PFSK-1 (cell line): ENCODE measurements around the gene ESPN.

Experiments
- FOXP2 ChIP-seq: optimal IDR thresholded peaks from 2 replicates; pipeline ENCODE3; 2011; ENCODE audit warnings: borderline replicate concordance, control low read depth, inconsistent platforms; ENCODE audit not compliant: insufficient read depth; ENCODE audit errors: extremely low read length, extremely low read depth
- POLR2AphosphoS5 ChIP-seq: IDR thresholded peaks from 2 replicates; pipeline ENCODE4 v1.6.1; 2012; ENCODE audit warnings: low read depth, mild to moderate bottlenecking, control low read depth, low read length, moderate library complexity
- SIN3A ChIP-seq: IDR thresholded peaks from 2 replicates; pipeline ENCODE4 v1.6.1; 2012; ENCODE audit warnings: mild to moderate bottlenecking, low read length, moderate library complexity, borderline replicate concordance; ENCODE audit not compliant: insufficient read depth
- TAF1 ChIP-seq: IDR thresholded peaks from 2 replicates; pipeline ENCODE4 v1.6.1; 2012; ENCODE audit warnings: low read length, control low read depth, borderline replicate concordance; ENCODE audit not compliant: insufficient read depth
- TF ChIP-seq, protein P1 (sequence below), 2 experiments: IDR thresholded peaks; 2 replicates each; pipeline versions ENCODE4 v1.6.1 to v1.8.0; 2011 to 2012; ENCODE audit warnings: low read depth in 2 of 2, low read length in 2 of 2, control low read depth in 1 of 2, inconsistent platforms in 1 of 2, mild to moderate bottlenecking in 1 of 2, moderate library complexity in 1 of 2; ENCODE audit not compliant: insufficient read depth in 1 of 2

ESPN gene

DNA sequence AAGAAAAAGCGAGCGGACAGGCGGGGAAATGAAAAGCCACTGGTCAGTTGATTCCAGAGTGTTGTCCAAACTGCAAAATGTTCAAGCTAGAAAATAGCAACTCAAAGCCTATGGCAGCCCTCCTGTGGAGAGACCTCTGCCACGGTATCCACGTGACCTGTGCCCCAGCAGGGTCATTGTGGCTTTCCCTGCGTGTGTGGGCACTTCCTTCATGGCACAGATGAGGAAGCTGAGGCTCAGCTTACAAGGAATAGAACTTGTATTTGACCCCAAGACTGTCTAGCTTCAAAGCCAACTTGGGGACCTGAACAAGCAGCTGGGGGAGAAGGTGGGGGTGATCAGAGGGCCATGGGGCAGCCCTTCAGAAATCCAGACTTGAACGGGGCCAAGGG, 82.5 kb downstream of the ESPN start:
- TF ChIP-seq SIN3A, result no peak

GRCh38 chr1:6507461-6507911, 82.9 kb downstream of the ESPN start:
- no peak for TF ChIP-seq SIN3A
- TF ChIP-seq FOXP2, result no peak
- TF ChIP-seq POLR2AphosphoS5, result no peak
- TF ChIP-seq TAF1, result no peak
- TF ChIP-seq, protein P1, sequence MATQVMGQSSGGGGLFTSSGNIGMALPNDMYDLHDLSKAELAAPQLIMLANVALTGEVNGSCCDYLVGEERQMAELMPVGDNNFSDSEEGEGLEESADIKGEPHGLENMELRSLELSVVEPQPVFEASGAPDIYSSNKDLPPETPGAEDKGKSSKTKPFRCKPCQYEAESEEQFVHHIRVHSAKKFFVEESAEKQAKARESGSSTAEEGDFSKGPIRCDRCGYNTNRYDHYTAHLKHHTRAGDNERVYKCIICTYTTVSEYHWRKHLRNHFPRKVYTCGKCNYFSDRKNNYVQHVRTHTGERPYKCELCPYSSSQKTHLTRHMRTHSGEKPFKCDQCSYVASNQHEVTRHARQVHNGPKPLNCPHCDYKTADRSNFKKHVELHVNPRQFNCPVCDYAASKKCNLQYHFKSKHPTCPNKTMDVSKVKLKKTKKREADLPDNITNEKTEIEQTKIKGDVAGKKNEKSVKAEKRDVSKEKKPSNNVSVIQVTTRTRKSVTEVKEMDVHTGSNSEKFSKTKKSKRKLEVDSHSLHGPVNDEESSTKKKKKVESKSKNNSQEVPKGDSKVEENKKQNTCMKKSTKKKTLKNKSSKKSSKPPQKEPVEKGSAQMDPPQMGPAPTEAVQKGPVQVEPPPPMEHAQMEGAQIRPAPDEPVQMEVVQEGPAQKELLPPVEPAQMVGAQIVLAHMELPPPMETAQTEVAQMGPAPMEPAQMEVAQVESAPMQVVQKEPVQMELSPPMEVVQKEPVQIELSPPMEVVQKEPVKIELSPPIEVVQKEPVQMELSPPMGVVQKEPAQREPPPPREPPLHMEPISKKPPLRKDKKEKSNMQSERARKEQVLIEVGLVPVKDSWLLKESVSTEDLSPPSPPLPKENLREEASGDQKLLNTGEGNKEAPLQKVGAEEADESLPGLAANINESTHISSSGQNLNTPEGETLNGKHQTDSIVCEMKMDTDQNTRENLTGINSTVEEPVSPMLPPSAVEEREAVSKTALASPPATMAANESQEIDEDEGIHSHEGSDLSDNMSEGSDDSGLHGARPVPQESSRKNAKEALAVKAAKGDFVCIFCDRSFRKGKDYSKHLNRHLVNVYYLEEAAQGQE (IDR thresholded peaks at IDR 0.05; ENCODE audit: insufficient read depth in 1 of 2, low read depth in 2 of 2, low read length in 2 of 2), result no peak

DNA sequence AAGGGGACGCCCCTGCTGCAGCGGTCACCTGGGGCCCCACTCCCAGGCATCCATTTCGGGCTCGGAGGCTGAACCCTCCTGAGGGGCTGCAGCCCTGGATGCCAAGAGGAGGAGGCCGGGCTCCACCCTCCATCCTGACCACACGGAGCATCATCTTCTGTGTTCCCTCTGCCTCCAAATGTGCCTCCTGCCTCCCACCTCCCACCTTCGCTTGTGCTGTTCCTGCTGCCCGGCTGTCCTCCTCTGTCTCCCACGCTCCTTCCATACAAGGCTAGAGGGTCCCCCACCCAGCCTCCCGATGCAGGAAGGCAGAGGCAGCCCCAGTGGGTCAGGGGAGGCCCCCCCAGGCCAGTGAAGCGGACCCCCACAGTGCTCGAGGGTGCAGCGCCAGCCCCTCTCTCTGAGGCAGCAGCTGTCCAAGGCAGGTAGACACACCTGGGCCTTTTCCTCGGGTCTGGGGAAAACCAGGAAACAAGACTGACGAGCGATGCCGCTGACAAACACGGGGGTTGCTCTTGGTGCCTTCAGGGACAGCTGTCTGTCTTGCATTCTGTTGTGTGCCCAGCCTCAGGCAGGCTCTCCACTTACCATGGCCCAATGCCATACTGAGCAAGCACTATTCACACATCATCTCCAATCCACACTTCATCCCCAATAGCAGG, 83.7 kb downstream of the ESPN start:
- TF ChIP-seq FOXP2, result no peak
- TF ChIP-seq, protein P1 (IDR thresholded peaks at IDR 0.05; ENCODE audit: insufficient read depth in 1 of 2, low read depth in 2 of 2, low read length in 2 of 2), result no peak
- no peak for TF ChIP-seq SIN3A
- TF ChIP-seq POLR2AphosphoS5, result no peak
- no peak for TF ChIP-seq TAF1

GRCh38 chr1:6508816-6509189, 84.2 kb downstream of the ESPN start:
- no peak for TF ChIP-seq TAF1

- no peak for TF ChIP-seq SIN3A
- no peak for TF ChIP-seq TAF1
- TF ChIP-seq, protein P1 (IDR thresholded peaks at IDR 0.05; ENCODE audit: insufficient read depth in 1 of 2, low read depth in 2 of 2, low read length in 2 of 2), result no peak
- TF ChIP-seq FOXP2, result no peak
- no peak for TF ChIP-seq POLR2AphosphoS5
Observed at GRCh38 chr1:6509220-6509918, 84.8 kb downstream of the ESPN start.

GRCh38 chr1:6509919-6510291, 85.3 kb downstream of the ESPN start:
- no peak for TF ChIP-seq SIN3A
- no peak for TF ChIP-seq POLR2AphosphoS5
- TF ChIP-seq FOXP2, result no peak
- TF ChIP-seq, protein P1 (IDR thresholded peaks at IDR 0.05; ENCODE audit: insufficient read depth in 1 of 2, low read depth in 2 of 2, low read length in 2 of 2), result no peak
- no peak for TF ChIP-seq TAF1
